ENCODE results near the gene TFDP3.

Gene TFDP3

DNA sequence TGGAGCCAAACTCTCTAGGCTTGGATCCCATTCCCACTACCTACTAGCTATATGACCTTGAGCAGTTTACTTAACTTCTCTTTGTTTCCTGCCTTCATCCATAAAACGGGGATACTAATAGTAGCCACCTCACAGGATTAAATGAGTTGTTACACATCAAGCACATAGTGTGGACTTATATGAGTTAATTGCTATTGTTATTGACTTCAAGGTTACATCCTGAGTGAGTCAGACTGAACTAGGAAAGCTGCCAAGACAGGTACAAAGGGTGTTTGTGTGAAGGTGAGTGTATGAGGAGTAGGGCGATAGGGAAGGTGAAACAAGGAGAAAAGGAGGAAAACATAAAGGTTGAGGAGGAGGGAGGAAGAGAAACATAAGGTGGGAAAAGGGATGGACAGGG lies 32.2 kb downstream of the TFDP3 start:
- H3K4me3 ChIP-seq (ENCODE audit: low read length): no peak overlapping the region
- WGBS: 93% methylated on average over 1 of the region's 2 CpGs
- H3K9ac ChIP-seq (ENCODE audit: low read depth, low read length): no peak overlapping the region
- H3K27ac ChIP-seq (ENCODE audit: low read depth, low read length): no peak overlapping the region
- no peaks in the 10 kb centered on the region for H3K9me3 ChIP-seq (ENCODE audit: insufficient read depth, low read depth, low read length)
- H3K27me3 ChIP-seq (ENCODE audit: insufficient read depth, low read length): no peaks in the 10 kb centered on the region
- H3K4me1 ChIP-seq (ENCODE audit: insufficient read depth, low read length): peaks cover 4% of the 10 kb centered on the region; the same call in 1 of the 2 replicates
- no peaks in the 10 kb centered on the region for H3K36me3 ChIP-seq (ENCODE audit: insufficient read depth, low read length)

DNA sequence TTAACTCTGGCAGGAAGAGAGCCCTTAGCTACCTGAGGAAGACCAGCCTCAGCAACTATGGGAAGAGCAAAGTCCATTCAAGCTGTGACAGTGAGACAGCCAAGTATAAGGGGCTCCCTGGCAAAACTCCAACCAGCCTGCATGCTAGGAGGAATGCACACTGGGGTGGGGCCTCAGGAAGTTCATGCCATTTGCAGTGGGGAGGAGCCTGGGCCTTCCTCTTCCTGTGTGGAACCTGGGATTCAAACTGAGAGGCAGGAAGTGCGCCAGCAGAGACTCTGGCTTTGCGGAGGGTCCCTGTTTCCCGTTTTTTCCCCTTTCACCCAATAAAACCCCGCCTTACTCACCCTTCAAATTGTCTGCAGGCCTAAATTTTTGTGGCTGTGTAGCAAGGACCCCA lies 33.0 kb downstream of the TFDP3 start:
- WGBS: 89% methylated on average over 4 of the region's 4 CpGs
- Histone ChIP-seq H3K27ac (ENCODE audit: low read depth, low read length) (no peak overlapping the region), H3K9me3 (ENCODE audit: insufficient read depth, low read depth, low read length) (no peaks in the 10 kb centered on the region), H3K27me3 (ENCODE audit: insufficient read depth, low read length) (no peaks in the 10 kb centered on the region), H3K4me1 (ENCODE audit: insufficient read depth, low read length) (no peaks in the 10 kb centered on the region), H3K4me3 (ENCODE audit: low read length) (no peak overlapping the region), H3K36me3 (ENCODE audit: insufficient read depth, low read length) (no peaks in the 10 kb centered on the region), H3K9ac (ENCODE audit: low read depth, low read length) (no peak overlapping the region)

DNA sequence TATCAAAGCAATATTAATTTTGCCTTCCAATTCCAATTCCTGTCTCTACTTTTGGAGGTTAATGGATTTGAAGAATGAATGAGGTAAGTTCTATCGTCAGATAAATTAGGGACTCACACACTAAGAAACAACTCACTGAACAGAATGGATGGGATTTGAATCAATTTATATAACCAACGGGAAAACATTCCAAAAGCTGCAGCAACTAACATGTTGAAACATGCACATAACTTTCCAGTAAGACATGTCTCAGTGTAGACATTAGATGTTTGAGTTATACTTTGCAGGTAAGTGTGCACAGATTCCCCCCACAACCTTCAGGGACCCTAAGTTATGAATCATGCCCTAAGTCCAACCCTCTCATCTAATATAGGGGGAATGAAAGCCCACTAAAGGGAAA lies 34.3 kb downstream of the TFDP3 start:
- H3K4me1 ChIP-seq (ENCODE audit: insufficient read depth, low read length): no peaks in the 10 kb centered on the region
- no peak overlapping the region for H3K9ac ChIP-seq (ENCODE audit: low read depth, low read length)
- no peaks in the 10 kb centered on the region for H3K27me3 ChIP-seq (ENCODE audit: insufficient read depth, low read length)
- WGBS: no CpG with 5 or more reads among the region's 2 CpGs
- H3K36me3 ChIP-seq (ENCODE audit: insufficient read depth, low read length): no peaks in the 10 kb centered on the region
- no peaks in the 10 kb centered on the region for H3K9me3 ChIP-seq (ENCODE audit: insufficient read depth, low read depth, low read length)
- H3K27ac ChIP-seq (ENCODE audit: low read depth, low read length): no peak overlapping the region
- no peak overlapping the region for H3K4me3 ChIP-seq (ENCODE audit: low read length)

DNA sequence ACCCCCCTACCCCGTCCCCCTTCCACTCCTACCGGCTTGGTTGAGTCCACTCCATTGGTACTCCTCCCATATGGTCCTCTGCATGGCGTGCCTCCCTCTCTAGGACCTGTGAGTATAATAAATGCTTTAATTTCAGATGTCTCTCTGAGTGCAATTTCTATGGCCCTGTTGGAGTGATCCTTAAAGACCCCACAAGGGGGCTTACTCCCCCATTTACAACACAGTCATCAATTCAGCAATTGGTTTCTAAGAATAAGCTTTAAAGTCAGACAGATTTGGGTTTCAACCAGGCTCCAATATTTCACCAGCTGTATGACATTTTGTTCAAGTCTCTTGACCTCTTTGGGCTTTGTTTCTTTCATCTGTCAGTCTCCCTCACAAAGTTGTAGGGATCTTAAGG lies 38.7 kb downstream of the TFDP3 start:
- no CpG with 5 or more reads among the region's 3 CpGs for WGBS
- no peak overlapping the region for H3K4me3 ChIP-seq (ENCODE audit: low read length)
- no peaks in the 10 kb centered on the region for H3K4me1 ChIP-seq (ENCODE audit: insufficient read depth, low read length)
- no peaks in the 10 kb centered on the region for H3K27me3 ChIP-seq (ENCODE audit: insufficient read depth, low read length)
- H3K9ac ChIP-seq (ENCODE audit: low read depth, low read length): no peak overlapping the region
- H3K27ac ChIP-seq (ENCODE audit: low read depth, low read length): no peak overlapping the region
- no peaks in the 10 kb centered on the region for H3K9me3 ChIP-seq (ENCODE audit: insufficient read depth, low read depth, low read length)
- no peaks in the 10 kb centered on the region for H3K36me3 ChIP-seq (ENCODE audit: insufficient read depth, low read length)

DNA sequence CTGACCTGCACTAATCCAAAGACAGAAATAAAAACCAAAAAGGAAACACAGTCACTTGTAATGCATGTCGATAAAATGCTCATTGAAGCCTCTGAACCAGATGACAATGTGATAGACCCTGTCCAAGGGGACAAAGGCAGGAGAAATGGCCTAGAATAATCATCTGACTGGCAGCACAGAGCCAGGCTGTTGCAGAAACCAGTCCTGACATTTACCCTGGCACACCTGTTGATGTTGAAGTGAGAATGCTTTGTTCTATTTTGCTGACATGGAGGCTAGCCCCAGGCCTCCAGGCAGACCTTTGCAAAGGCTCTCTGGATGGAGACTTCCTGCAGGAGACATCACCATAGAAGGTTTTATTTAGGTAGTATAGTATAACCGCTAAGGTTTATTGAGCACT lies 41.0 kb downstream of the TFDP3 start:
- no peaks in the 10 kb centered on the region for H3K4me1 ChIP-seq (ENCODE audit: insufficient read depth, low read length)
- no peak overlapping the region for H3K4me3 ChIP-seq (ENCODE audit: low read length)
- H3K9me3 ChIP-seq (ENCODE audit: insufficient read depth, low read depth, low read length): no peaks in the 10 kb centered on the region
- no peak overlapping the region for H3K27ac ChIP-seq (ENCODE audit: low read depth, low read length)
- 96% methylated on average over 2 of the region's 2 CpGs for WGBS
- H3K27me3 ChIP-seq (ENCODE audit: insufficient read depth, low read length): no peaks in the 10 kb centered on the region
- no peaks in the 10 kb centered on the region for H3K36me3 ChIP-seq (ENCODE audit: insufficient read depth, low read length)
- H3K9ac ChIP-seq (ENCODE audit: low read depth, low read length): no peak overlapping the region

DNA sequence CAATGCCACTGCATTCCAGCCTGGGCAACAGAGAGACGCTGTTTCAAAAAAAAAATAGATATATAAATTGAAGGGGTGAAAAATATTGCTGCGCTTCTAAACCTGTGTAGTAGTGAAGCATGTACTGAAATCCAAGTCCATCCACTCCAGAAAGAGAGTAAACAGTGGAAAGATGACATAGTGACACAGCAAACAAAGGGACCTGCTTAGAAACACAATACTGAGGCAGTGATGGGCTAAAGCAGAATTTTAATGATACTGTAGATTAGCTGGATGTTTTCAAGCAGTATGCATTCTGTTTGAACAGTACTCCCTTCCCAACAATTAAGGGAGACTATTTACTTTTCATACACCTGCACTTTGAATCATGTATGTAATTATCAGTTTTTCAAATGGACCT lies 42.5 kb downstream of the TFDP3 start:
- no peak overlapping the region for H3K4me3 ChIP-seq (ENCODE audit: low read length)
- H3K27me3 ChIP-seq (ENCODE audit: insufficient read depth, low read length): no peaks in the 10 kb centered on the region
- no peaks in the 10 kb centered on the region for H3K36me3 ChIP-seq (ENCODE audit: insufficient read depth, low read length)
- H3K4me1 ChIP-seq (ENCODE audit: insufficient read depth, low read length): no peaks in the 10 kb centered on the region
- no peaks in the 10 kb centered on the region for H3K9me3 ChIP-seq (ENCODE audit: insufficient read depth, low read depth, low read length)
- 100% methylated on average over 2 of the region's 2 CpGs for WGBS
- H3K9ac ChIP-seq (ENCODE audit: low read depth, low read length): no peak overlapping the region
- H3K27ac ChIP-seq (ENCODE audit: low read depth, low read length): no peak overlapping the region

DNA sequence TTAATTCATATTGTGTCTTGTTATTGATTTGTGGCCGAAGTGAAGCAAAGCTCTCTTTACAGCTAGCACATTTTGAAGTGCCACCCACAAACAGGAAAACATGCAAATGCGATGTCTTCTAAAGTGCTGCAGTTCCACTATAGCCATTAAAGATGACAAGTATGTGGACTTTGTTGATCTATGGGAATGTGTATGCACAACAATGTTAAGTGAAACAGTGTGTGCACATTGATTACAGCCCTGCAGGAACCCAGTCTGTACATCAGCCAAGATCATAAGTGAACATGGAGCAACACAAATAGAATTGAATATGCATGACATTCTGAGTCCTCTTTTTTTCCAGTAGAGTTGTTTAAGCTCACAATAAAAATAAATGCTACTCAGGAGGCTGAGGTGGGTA lies 43.0 kb downstream of the TFDP3 start:
- Histone ChIP-seq H3K4me3 (ENCODE audit: low read length) (no peak overlapping the region), H3K27me3 (ENCODE audit: insufficient read depth, low read length) (no peaks in the 10 kb centered on the region), H3K9me3 (ENCODE audit: insufficient read depth, low read depth, low read length) (no peaks in the 10 kb centered on the region), H3K4me1 (ENCODE audit: insufficient read depth, low read length) (no peaks in the 10 kb centered on the region), H3K27ac (ENCODE audit: low read depth, low read length) (no peak overlapping the region), H3K36me3 (ENCODE audit: insufficient read depth, low read length) (no peaks in the 10 kb centered on the region), H3K9ac (ENCODE audit: low read depth, low read length) (no peak overlapping the region)
- 100% methylated on average over 2 of the region's 2 CpGs for WGBS

DNA sequence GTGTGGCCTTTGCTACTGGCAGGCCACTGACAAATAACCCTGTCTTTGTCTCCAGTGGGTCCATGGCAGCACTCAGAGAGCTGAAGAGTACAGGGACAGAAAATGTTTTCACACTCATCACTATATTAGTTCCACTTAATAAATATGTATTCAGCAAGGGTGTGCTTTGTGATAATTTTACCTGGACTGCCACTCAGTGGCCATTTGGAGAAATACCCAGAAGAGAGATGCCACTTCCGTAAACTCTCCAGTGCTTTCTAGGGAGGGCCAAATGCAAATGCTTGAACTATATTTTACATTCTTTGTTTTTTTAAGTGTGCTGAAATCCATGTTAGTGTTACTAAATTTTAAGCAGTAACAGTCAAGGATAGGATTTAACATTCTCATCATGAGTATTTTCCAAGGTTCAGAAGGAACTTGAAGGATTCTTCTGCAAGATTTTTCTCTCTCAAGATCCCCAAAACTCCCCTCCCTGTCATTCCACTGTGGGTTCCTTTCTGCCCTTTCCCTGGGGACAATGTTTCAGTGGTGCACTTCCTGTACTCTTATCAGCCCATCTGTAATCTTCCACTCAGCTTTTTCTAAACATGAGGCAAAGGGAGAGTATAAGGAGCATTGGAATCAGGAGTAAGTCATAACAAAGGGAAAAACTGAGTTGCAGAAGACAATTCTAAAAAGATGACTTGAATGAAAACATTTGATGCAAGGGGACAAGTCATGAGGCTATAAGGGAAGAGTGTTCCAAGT lies 46.0 kb downstream of the TFDP3 start:
- Histone ChIP-seq H3K9ac (ENCODE audit: low read depth, low read length) (no peak overlapping the region), H3K27me3 (ENCODE audit: insufficient read depth, low read length) (no peaks in the 10 kb centered on the region), H3K9me3 (ENCODE audit: insufficient read depth, low read depth, low read length) (no peaks in the 10 kb centered on the region), H3K4me1 (ENCODE audit: insufficient read depth, low read length) (no peaks in the 10 kb centered on the region), H3K36me3 (ENCODE audit: insufficient read depth, low read length) (no peaks in the 10 kb centered on the region), H3K27ac (ENCODE audit: low read depth, low read length) (no peak overlapping the region), H3K4me3 (ENCODE audit: low read length) (no peak overlapping the region)
- WGBS: 14% methylated on average over 1 of the region's 1 CpG
